B cell (primary cell): ENCODE measurements around the gene CNTN4. TPM values are rescaled to one million over a fixed set of nuclear protein-coding genes. Genes with fewer than 3 reads are reported as not detected.

ENCODE experiments used
- ATAC-seq: fragments of 200-7000 bp; cut with Tn5 transposase; one replicate; pipeline ENCODE4 v1.10.0; 2021; ENCODE audit warnings: low read depth, mild to moderate bottlenecking, moderate number of reproducible peaks, moderate library complexity
- CTCF ChIA-PET: fragments of 350-600 bp; sonication (Branson Sonifier 250); formaldehyde crosslinking; loops from one replicate; lab custom pipeline; 2021; ENCODE audit warnings: antibody characterized with exemption, inconsistent platforms; lab: Charles Lee
- POLR2A ChIA-PET: fragments of 350-600 bp; sonication (Branson Sonifier 250); formaldehyde crosslinking; loops from one replicate; lab custom pipeline; 2021; ENCODE audit warnings: antibody characterized with exemption; lab: Charles Lee
- DNase-seq: peaks from one replicate; pipeline ENCODE4 v3.0.0; 2013
- H2AFZ ChIP-seq: 2 replicates; pipeline ENCODE4 v1.6.1; 2012; ENCODE audit warnings: mild to moderate bottlenecking, low read depth, low read length; ENCODE audit not compliant: insufficient read depth, poor library complexity, severe bottlenecking
- H3K27ac ChIP-seq, 2 donors: 1 replicate in 1 of 2; 2 replicates in 1 of 2; pipeline ENCODE4 v1.5.1; 2012 to 2013; ENCODE audit warnings: low read length in 2 of 2, mild to moderate bottlenecking in 2 of 2, moderate library complexity in 1 of 2
- H3K27me3 ChIP-seq, 4 experiments: fragments of 200-600 bp in 1 of 4; sonication (generic) in 1 of 4; replicated peaks in 1 of 4; 1 replicate in 2 of 4; 2 replicates in 2 of 4; pipeline versions ENCODE4 v1.6.1 to v1.7.0; 2013 to 2016; ENCODE audit warnings: low read length in 3 of 4, mild to moderate bottlenecking in 2 of 4, mixed read lengths in 1 of 4, moderate library complexity in 1 of 4; ENCODE audit not compliant: insufficient read depth in 4 of 4, control insufficient read depth in 3 of 4; ENCODE audit errors: control extremely low read depth in 1 of 4
- H3K36me3 ChIP-seq, 2 experiments: replicated peaks in 1 of 2; 1 replicate in 1 of 2; 2 replicates in 1 of 2; pipeline versions ENCODE4 v1.6.1 to v1.7.1; 2013; ENCODE audit warnings: low read length in 1 of 2; ENCODE audit not compliant: insufficient read depth in 2 of 2, control insufficient read depth in 1 of 2; ENCODE audit errors: control extremely low read depth in 1 of 2, extremely low read depth in 1 of 2
- H3K4me1 ChIP-seq, 2 donors: fragments of 200-600 bp in 1 of 2; sonication (generic) in 1 of 2; 1 replicate in 1 of 2; 2 replicates in 1 of 2; pipeline versions ENCODE4 v1.5.1 to v1.6.1; 2013 to 2017; ENCODE audit warnings: low read length in 2 of 2; ENCODE audit not compliant: control insufficient read depth in 2 of 2, insufficient read depth in 2 of 2
- H3K4me2 ChIP-seq: replicated peaks from 2 replicates; pipeline ENCODE3; 2012; ENCODE audit warnings: mild to moderate bottlenecking, low read depth, low read length; ENCODE audit not compliant: poor library complexity, severe bottlenecking
- H3K4me3 ChIP-seq, 5 experiments: fragments of 200-600 bp in 1 of 5; sonication (generic) in 1 of 5; 1 replicate in 3 of 5; 2 replicates in 2 of 5; pipeline versions ENCODE4 v1.5.1 to v1.7.0; 2011 to 2016; ENCODE audit warnings: low read length in 4 of 5, mild to moderate bottlenecking in 4 of 5, low read depth in 2 of 5, control low read depth in 1 of 5, moderate library complexity in 1 of 5; ENCODE audit not compliant: insufficient read depth in 1 of 5; ENCODE audit errors: control extremely low read depth in 1 of 5, extremely low read depth in 1 of 5
- H3K79me2 ChIP-seq: fragments of 200-600 bp; sonication (generic); one replicate; pipeline ENCODE4 v1.6.0; 2016; ENCODE audit warnings: low read length; ENCODE audit not compliant: control insufficient read depth, insufficient read depth
- H3K9ac ChIP-seq: fragments of 200-600 bp; sonication (generic); 2 replicates; pipeline ENCODE4 v1.6.1; 2017; ENCODE audit warnings: mild to moderate bottlenecking, low read length, moderate library complexity
- H3K9me3 ChIP-seq, 3 donors: one replicate each; pipeline versions ENCODE4 v1.6.1 to v1.7.1; 2013; ENCODE audit warnings: low read length in 2 of 3; ENCODE audit not compliant: control insufficient read depth in 2 of 3, insufficient read depth in 1 of 3; ENCODE audit errors: control extremely low read depth in 1 of 3
- H4K20me1 ChIP-seq: 2 replicates; pipeline ENCODE4 v1.6.0; 2012; ENCODE audit warnings: mild to moderate bottlenecking, low read length; ENCODE audit not compliant: insufficient read depth, control insufficient read depth, poor library complexity, severe bottlenecking
- H3K27ac Mint-ChIP-seq: one replicate; pipeline ENCODE4 v1.8.0; 2021; ENCODE audit warnings: mixed read lengths
- H3K27me3 Mint-ChIP-seq: one replicate; pipeline ENCODE4 v1.8.0; 2021; ENCODE audit warnings: mixed read lengths
- H3K4me1 Mint-ChIP-seq: one replicate; pipeline ENCODE4 v1.8.0; 2021; ENCODE audit warnings: mixed read lengths
- H3K4me3 Mint-ChIP-seq: one replicate; pipeline ENCODE4 v1.8.0; 2021; ENCODE audit warnings: mixed read lengths
- H3K9me3 Mint-ChIP-seq: one replicate; pipeline ENCODE4 v1.8.0; 2022; ENCODE audit warnings: mixed read lengths; ENCODE audit not compliant: insufficient read depth
- EZH2 ChIP-seq: IDR thresholded peaks from 2 replicates; pipeline ENCODE4 v1.6.1; 2012; ENCODE audit warnings: borderline replicate concordance, low read depth, mild to moderate bottlenecking, moderate library complexity, low read length; ENCODE audit not compliant: insufficient read depth, poor library complexity, severe bottlenecking
- WGBS: methylation state at CpG from one replicate; pipeline ENCODE4 v1.1.5; 2013; ENCODE audit warnings: missing lambda C conversion rate; ENCODE audit not compliant: insufficient coverage; 5-methylcytosine and 5-hydroxymethylcytosine counted together
- intact Hi-C: fragments of 100-400 bp; cut with micrococcal nuclease; formaldehyde crosslinking; loops from one replicate; pipeline ENCODE4 v1.10.0; 2022
- polyA plus RNA-seq: library from polyadenylated mRNA; depleted of rRNA; stranded (reverse); fragments of >200 nt; gene quantifications from 2 replicates; pipeline ENCODE4 v1.2.3, GENCODE V29; 2012
- total RNA-seq, 2 donors: library from RNA; stranded (reverse); fragments of 120-200 nt in 1 of 2; gene quantifications; 1 replicate in 1 of 2; 2 replicates in 1 of 2; pipeline versions ENCODE4 v1.2.3 to v1.2.4, GENCODE V29; 2013 to 2022
- TF ChIP-seq, protein P1 (sequence below): fragments of 200-600 bp; IDR thresholded peaks from one replicate; pipeline ENCODE4 v1.8.0; 2022; ENCODE audit warnings: antibody characterized with exemption, mild to moderate bottlenecking

CNTN4 gene
- total and polyA plus RNA-seq, 2 donors (not counting 1 experiment from before 2014, with no cell fraction given): 0.05 TPM; not detected in 1

DNA sequence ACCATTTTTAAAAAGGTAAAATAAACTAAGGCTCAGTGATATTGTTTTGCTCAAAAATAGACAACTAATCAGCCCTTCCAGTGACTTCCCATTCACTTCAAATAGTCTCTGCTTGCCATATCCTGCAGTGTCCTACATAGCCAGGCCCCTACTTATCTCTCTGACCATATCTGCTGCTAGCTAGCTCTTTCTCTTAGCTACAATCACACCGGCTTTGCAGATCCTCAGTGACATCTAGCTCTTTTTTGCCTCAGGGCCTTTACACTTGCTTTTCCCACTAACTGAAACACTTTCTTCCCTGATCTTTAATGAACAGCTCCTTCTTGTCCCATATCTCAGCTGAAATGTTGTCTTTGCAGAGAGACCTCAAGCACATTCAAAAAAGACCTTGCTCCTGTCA, 850.2 kb downstream of the CNTN4 start:
- ATAC-seq (no peak), DNase-seq (no peak)
- TF ChIP-seq, protein P1, sequence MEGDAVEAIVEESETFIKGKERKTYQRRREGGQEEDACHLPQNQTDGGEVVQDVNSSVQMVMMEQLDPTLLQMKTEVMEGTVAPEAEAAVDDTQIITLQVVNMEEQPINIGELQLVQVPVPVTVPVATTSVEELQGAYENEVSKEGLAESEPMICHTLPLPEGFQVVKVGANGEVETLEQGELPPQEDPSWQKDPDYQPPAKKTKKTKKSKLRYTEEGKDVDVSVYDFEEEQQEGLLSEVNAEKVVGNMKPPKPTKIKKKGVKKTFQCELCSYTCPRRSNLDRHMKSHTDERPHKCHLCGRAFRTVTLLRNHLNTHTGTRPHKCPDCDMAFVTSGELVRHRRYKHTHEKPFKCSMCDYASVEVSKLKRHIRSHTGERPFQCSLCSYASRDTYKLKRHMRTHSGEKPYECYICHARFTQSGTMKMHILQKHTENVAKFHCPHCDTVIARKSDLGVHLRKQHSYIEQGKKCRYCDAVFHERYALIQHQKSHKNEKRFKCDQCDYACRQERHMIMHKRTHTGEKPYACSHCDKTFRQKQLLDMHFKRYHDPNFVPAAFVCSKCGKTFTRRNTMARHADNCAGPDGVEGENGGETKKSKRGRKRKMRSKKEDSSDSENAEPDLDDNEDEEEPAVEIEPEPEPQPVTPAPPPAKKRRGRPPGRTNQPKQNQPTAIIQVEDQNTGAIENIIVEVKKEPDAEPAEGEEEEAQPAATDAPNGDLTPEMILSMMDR: no peak
- no peak for TF ChIP-seq EZH2
- no peaks in the 10 kb centered on the region for H4K20me1 ChIP-seq
- Mint-ChIP-seq H3K27me3 (peaks cover 4% of the 10 kb centered on the region), H3K4me3 (no peak overlapping the region), H3K4me1 (no peaks in the 10 kb centered on the region), H3K9me3 (peaks cover 2% of the 10 kb centered on the region), H3K27ac (no peak overlapping the region)
- H3K79me2 ChIP-seq: no peaks in the 10 kb centered on the region
- no peaks in the 10 kb centered on the region for H3K27me3 ChIP-seq
- CTCF ChIA-PET: no interaction called here
- intact Hi-C loops: no loop called here
- no peak overlapping the region for H3K9ac ChIP-seq
- no peak overlapping the region for H3K4me3 ChIP-seq
- 88% methylated on average over 1 of the region's 1 CpG for WGBS
- H3K9me3 ChIP-seq: no peaks in the 10 kb centered on the region
- no peaks in the 10 kb centered on the region for H3K4me1 ChIP-seq
- H3K4me2 ChIP-seq: no peak overlapping the region
- H3K27ac ChIP-seq: no peak overlapping the region
- POLR2A ChIA-PET: no interaction called here
- H3K36me3 ChIP-seq: no peaks in the 10 kb centered on the region
- H2AFZ ChIP-seq: no peak overlapping the region

DNA sequence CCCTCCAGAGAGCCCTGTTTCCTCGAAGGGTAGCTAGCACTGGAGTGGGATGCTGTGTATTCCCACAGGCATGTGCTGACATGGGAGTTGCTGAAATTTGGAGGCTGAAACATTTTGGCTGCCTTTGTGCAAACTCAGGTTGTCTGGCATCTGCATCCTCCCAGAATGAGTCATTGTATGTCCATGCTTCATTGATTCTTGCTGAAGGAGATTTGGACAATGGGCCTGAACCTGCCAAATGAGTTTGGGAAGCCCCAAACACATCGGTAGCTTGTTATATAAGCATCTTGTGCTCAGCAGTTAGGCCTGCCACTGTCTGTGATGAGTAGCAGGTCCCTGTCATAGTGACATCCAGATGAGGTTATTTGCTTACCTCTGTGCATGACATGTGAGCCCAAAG, 851.5 kb downstream of the CNTN4 start:
- Histone ChIP-seq H3K27me3 (no peaks in the 10 kb centered on the region), H4K20me1 (no peaks in the 10 kb centered on the region), H3K36me3 (no peaks in the 10 kb centered on the region), H3K4me2 (no peak overlapping the region), H3K79me2 (no peaks in the 10 kb centered on the region), H3K4me1 (no peaks in the 10 kb centered on the region), H3K4me3 (no peak overlapping the region), H3K27ac (no peak overlapping the region), H2AFZ (no peak overlapping the region), H3K9me3 (no peaks in the 10 kb centered on the region), H3K9ac (no peak overlapping the region)
- Mint-ChIP-seq H3K27ac (no peak overlapping the region), H3K4me1 (no peaks in the 10 kb centered on the region), H3K9me3 (peaks cover 2% of the 10 kb centered on the region), H3K4me3 (no peak overlapping the region), H3K27me3 (peaks cover 4% of the 10 kb centered on the region)
- WGBS: 88% methylated on average over 2 of the region's 2 CpGs
- ATAC-seq (no peak), DNase-seq (no peak)
- POLR2A ChIA-PET: no interaction called here
- intact Hi-C loops: no loop called here
- CTCF ChIA-PET: no interaction called here
- TF ChIP-seq EZH2: no peak
- TF ChIP-seq, protein P1: no peak
